Fibroblast of lung (primary cell): ENCODE data around the gene STAG3. TPM values are rescaled to one million over a fixed set of nuclear protein-coding genes. Genes with fewer than 3 reads are reported as not detected.

Experiments used
- DNase-seq, 2 donors: peaks; one replicate each; pipeline versions ENCODE4 v3.0.0 to v3.0.0-alpha.2; 2010; ENCODE audit warnings: low read depth in 2 of 2
- H2AFZ ChIP-seq: 2 replicates; pipeline ENCODE4 v1.5.1; 2012; ENCODE audit warnings: low read length, control low read depth, inconsistent platforms
- H3K27ac ChIP-seq: 2 replicates; pipeline ENCODE4 v1.5.1; 2011; ENCODE audit warnings: low read length, control low read depth; ENCODE audit not compliant: insufficient read depth
- H3K27me3 ChIP-seq: 2 replicates; pipeline ENCODE4 v1.5.1; 2011; ENCODE audit warnings: mild to moderate bottlenecking, low read length; ENCODE audit not compliant: control insufficient read depth, insufficient read depth
- H3K36me3 ChIP-seq: 2 replicates; pipeline ENCODE4 v1.5.1; 2011; ENCODE audit warnings: low read length; ENCODE audit not compliant: control insufficient read depth, insufficient read depth
- H3K4me1 ChIP-seq: 2 replicates; pipeline ENCODE4 v1.5.1; 2011; ENCODE audit warnings: low read length; ENCODE audit not compliant: control insufficient read depth, insufficient read depth; ENCODE audit errors: extremely low read depth
- H3K4me2 ChIP-seq: 2 replicates; pipeline ENCODE4 v1.5.1; 2011; ENCODE audit warnings: low read length, control low read depth; ENCODE audit not compliant: insufficient read depth; ENCODE audit errors: extremely low read depth
- H3K4me3 ChIP-seq, 4 experiments: fragments of 200-600 bp in 1 of 4; sonication (generic) in 1 of 4; replicated peaks in 1 of 4; 2 replicates each; pipeline ENCODE4 v1.5.1; 2011 to 2016; ENCODE audit warnings: low read length in 4 of 4, low read depth in 3 of 4, mild to moderate bottlenecking in 3 of 4, control low read depth in 2 of 4, inconsistent platforms in 1 of 4, mixed read lengths in 1 of 4; ENCODE audit not compliant: insufficient read depth in 1 of 4; ENCODE audit errors: control extremely low read depth in 1 of 4
- H3K79me2 ChIP-seq: 2 replicates; pipeline ENCODE4 v1.5.1; 2012; ENCODE audit warnings: mild to moderate bottlenecking, low read length, inconsistent platforms; ENCODE audit not compliant: control insufficient read depth, insufficient read depth
- H3K9ac ChIP-seq: 2 replicates; pipeline ENCODE4 v1.5.1; 2011; ENCODE audit warnings: mild to moderate bottlenecking, low read length, control low read depth; ENCODE audit not compliant: insufficient read depth
- H3K9me3 ChIP-seq: 2 replicates; pipeline ENCODE4 v1.5.1; 2012; ENCODE audit warnings: low read depth, low read length; ENCODE audit not compliant: control insufficient read depth, insufficient read depth
- H4K20me1 ChIP-seq: 2 replicates; pipeline ENCODE4 v1.5.1; 2011; ENCODE audit warnings: low read length; ENCODE audit not compliant: control insufficient read depth, insufficient read depth; ENCODE audit errors: extremely low read depth
- CTCF ChIP-seq, 2 donors: IDR thresholded peaks in 1 of 2; conservative IDR thresholded peaks in 1 of 2; 1 replicate in 1 of 2; 2 replicates in 1 of 2; pipeline ENCODE4 v1.5.1; 2011 to 2012; ENCODE audit warnings: low read length in 2 of 2, control low read depth in 1 of 2, inconsistent platforms in 1 of 2, low read depth in 1 of 2, mild to moderate bottlenecking in 1 of 2
- EZH2 ChIP-seq: IDR thresholded peaks from 2 replicates; pipeline ENCODE4 v1.5.1; 2012; ENCODE audit warnings: low read length, control low read depth, mild to moderate bottlenecking; ENCODE audit errors: missing control alignments
- polyA plus RNA-seq, 2 donors: library from polyadenylated mRNA; depleted of rRNA in 1 of 2; stranded (reverse) in 1 of 2; unstranded in 1 of 2; fragments of >200 nt; gene quantifications; 2 replicates each; pipeline ENCODE4 v1.2.1, GENCODE V29; 2011 to 2012; ENCODE audit warnings: missing spikeins in 1 of 2
- total RNA-seq: library from RNA; depleted of rRNA; stranded (reverse); fragments of >200 nt; gene quantifications from 2 replicates; pipeline ENCODE4 v1.2.1, GENCODE V29; 2014

STAG3 gene
- total and polyA plus RNA-seq, 2 donors (not counting 1 experiment from before 2014, with no cell fraction given) = 0.27 to 0.50 TPM

- Histone ChIP-seq H3K36me3 (no peaks in the 10 kb centered on the region), H3K4me2 (no peak overlapping the region), H3K9me3 (no peaks in the 10 kb centered on the region), H3K79me2 (no peaks in the 10 kb centered on the region), H3K27me3 (no peaks in the 10 kb centered on the region), H3K27ac (no peak overlapping the region), H3K4me1 (no peaks in the 10 kb centered on the region), H4K20me1 (no peaks in the 10 kb centered on the region), H2AFZ (no peak overlapping the region), H3K4me3 (no peak overlapping the region), H3K9ac (no peak overlapping the region)
- TF ChIP-seq EZH2 = no peak
- no peak for DNase-seq
Observed at GRCh38 chr7:100208911-100209408, 31.2 kb downstream of the STAG3 start.

- Histone ChIP-seq H3K27ac (no peak overlapping the region), H3K4me2 (no peak overlapping the region), H3K36me3 (no peaks in the 10 kb centered on the region), H3K9ac (no peak overlapping the region), H2AFZ (no peak overlapping the region), H3K9me3 (no peaks in the 10 kb centered on the region), H4K20me1 (no peaks in the 10 kb centered on the region), H3K4me3 (no peak overlapping the region), H3K4me1 (no peaks in the 10 kb centered on the region), H3K79me2 (no peaks in the 10 kb centered on the region), H3K27me3 (no peaks in the 10 kb centered on the region)
- no peak for TF ChIP-seq EZH2
- TF ChIP-seq CTCF (conservative IDR thresholded peaks at IDR 0.05 in 1 of 2, IDR thresholded peaks at IDR 0.05 in 1 of 2; ENCODE audit: low read depth in 1 of 2, low read length in 2 of 2) = no peak
- DNase-seq = no peak
Observed at GRCh38 chr7:100209493-100209892, 31.8 kb downstream of the STAG3 start.

- H3K79me2 ChIP-seq = no peaks in the 10 kb centered on the region
- TF ChIP-seq EZH2 (no peak), CTCF (conservative IDR thresholded peaks at IDR 0.05 in 1 of 2, IDR thresholded peaks at IDR 0.05 in 1 of 2; ENCODE audit: low read depth in 1 of 2, low read length in 2 of 2) (no peak)
Observed at GRCh38 chr7:100210805-100211204, 33.1 kb downstream of the STAG3 start.

More at GRCh38 chr7:100210805-100211204, 33.1 kb downstream of the STAG3 start:
- Histone ChIP-seq H4K20me1 (no peaks in the 10 kb centered on the region), H3K27ac (no peak overlapping the region), H3K4me3 (no peak overlapping the region), H3K4me1 (no peaks in the 10 kb centered on the region), H2AFZ (no peak overlapping the region), H3K27me3 (no peaks in the 10 kb centered on the region), H3K4me2 (no peak overlapping the region), H3K36me3 (no peaks in the 10 kb centered on the region), H3K9ac (no peak overlapping the region), H3K9me3 (no peaks in the 10 kb centered on the region)
- DNase-seq = no peak
